ENCODE measurements around the gene ELL2. TPM values are rescaled to one million over a fixed set of nuclear protein-coding genes. Genes with fewer than 3 reads are reported as not detected.
"Not testable (repeated sequence)": the region's sequence is repeated elsewhere in the genome, so short reads cannot be mapped to it uniquely, and the experiment has no call there.

Gene ELL2
- total RNA-seq, 2 donors from 2014 or later = 26.9 to 38.2 TPM

DNA sequence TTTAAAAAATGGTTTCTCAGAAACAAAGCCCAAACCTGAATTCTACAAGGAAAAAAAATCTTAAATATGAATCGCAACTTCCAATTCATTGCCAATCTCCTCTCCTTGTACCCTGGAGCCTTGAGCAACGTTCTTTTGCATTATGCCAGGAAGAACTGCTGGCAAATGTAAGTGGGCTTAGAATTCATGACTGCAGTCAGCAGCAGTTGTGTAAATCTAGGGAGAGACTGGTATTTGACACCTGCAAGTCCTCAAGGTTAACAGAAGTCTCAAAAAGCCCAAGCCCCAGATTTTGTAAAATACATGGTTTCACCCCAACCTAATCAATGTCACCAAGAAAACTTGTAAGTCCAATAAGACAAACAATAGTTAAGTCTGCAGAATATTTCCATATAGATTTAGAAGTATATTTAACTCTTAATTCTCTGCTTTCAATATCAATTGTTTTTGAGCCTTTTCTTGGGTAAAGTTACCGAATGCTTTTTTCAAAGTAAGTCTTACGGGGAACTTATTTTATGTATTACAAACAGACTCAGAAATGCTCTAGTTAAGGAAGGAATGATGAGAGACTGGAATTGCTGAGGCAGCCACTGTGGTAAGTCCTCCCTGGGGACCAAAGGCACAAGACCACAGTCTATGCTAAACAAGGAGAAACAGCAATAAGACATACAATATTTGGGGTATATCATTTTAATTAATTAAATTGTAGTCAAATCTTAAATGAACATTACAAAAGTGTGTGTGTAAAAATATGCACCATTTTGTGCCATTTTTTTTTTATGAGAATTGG lies 31.3 kb downstream of the ELL2 start:
- intact Hi-C loops (cut with DNase I) = no loop called here
- no peaks in the 10 kb centered on the region for H3K9me3 ChIP-seq
- no peak for DNase-seq

DNA sequence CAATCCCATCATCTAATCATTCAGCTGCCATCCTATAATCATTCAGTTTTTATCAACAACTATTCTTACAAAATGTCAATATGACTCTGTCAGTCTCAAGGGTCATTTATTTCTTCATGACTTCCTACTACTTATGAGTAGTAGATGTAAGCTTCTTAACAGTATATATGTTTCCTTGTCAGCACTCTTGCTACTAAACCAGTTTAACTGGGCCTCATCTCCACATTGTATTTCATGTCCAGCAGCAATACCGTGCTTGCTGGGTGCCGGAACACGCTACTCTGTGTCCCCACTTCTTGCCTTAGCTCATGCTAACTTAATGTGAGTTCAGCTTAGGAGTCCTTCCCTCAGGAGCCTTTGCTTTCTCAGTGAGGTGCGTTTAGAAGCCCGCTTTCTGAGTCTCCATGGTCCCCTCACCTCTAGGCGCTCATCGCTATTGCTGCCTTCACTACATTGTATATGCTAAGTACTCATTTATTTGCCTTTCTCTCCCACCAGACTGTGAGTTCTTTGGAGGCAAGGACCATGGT lies 32.9 kb downstream of the ELL2 start:
- no peak overlapping the region for H3K9ac ChIP-seq (ENCODE audit: low read depth in 2 of 2, low read length in 2 of 2)
- intact Hi-C loops (cut with DNase I) = no loop called here
- TF ChIP-seq, protein P1, sequence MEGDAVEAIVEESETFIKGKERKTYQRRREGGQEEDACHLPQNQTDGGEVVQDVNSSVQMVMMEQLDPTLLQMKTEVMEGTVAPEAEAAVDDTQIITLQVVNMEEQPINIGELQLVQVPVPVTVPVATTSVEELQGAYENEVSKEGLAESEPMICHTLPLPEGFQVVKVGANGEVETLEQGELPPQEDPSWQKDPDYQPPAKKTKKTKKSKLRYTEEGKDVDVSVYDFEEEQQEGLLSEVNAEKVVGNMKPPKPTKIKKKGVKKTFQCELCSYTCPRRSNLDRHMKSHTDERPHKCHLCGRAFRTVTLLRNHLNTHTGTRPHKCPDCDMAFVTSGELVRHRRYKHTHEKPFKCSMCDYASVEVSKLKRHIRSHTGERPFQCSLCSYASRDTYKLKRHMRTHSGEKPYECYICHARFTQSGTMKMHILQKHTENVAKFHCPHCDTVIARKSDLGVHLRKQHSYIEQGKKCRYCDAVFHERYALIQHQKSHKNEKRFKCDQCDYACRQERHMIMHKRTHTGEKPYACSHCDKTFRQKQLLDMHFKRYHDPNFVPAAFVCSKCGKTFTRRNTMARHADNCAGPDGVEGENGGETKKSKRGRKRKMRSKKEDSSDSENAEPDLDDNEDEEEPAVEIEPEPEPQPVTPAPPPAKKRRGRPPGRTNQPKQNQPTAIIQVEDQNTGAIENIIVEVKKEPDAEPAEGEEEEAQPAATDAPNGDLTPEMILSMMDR (IDR thresholded peaks at IDR 0.05) = no peak
- H3K9me3 ChIP-seq = no peaks in the 10 kb centered on the region
- H3K27me3 ChIP-seq = no peaks in the 10 kb centered on the region
- H3K36me3 ChIP-seq = no peaks in the 10 kb centered on the region
- no peak for DNase-seq
- no peaks in the 10 kb centered on the region for H3K4me1 ChIP-seq
- no peak overlapping the region for H3K4me3 ChIP-seq
- H3K27ac ChIP-seq = no peak overlapping the region

More for the DNA sequence above, 31.3 kb downstream of the ELL2 start:
- Histone ChIP-seq H3K36me3 (no peaks in the 10 kb centered on the region), H3K27me3 (no peaks in the 10 kb centered on the region), H3K4me3 (no peak overlapping the region), H3K27ac (no peak overlapping the region), H3K9ac (ENCODE audit: low read depth in 2 of 2, low read length in 2 of 2) (no peak overlapping the region), H3K4me1 (no peaks in the 10 kb centered on the region)
- TF ChIP-seq, protein P1 (IDR thresholded peaks at IDR 0.05) = no peak

DNA sequence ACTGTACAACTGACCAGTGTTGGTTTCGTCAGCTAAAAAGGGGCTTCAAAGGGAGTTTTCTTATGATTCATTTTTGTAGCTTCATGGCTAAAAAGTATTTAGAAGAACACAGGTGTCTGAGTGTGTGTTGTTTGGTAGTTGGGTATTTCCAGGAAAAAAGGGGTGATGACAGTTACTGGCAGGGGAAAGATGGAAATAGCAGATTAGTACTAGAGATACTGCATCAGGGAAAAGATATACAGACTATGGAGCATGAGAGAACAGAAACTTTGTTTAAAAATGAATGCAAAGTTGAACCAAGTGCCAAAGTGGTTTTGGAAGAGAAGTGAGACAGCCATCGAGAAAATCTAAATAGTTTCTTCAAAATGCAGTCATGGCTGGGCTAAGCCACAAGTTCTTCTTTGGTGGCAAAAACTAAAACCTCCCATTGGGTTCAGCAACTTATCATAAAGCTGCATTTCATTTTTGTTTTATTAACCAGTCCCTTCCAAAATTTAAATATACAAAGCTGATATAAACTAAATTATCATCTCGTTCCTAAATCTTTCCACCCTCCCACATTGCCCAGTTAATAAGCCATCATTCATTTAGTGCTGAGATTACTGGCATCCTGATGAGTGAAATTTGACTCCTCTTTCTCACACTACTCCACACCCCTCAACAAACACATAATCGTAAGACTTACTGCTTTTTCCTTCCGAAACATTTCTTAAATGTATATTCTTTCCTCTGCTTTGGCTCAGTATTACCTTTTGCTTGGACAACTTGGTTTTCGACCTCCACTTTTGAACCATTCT lies 33.5 kb downstream of the ELL2 start:
- Histone ChIP-seq H3K36me3 (no peaks in the 10 kb centered on the region), H3K9me3 (no peaks in the 10 kb centered on the region), H3K27ac (no peak overlapping the region), H3K9ac (ENCODE audit: low read depth in 2 of 2, low read length in 2 of 2) (no peak overlapping the region), H3K27me3 (no peaks in the 10 kb centered on the region), H3K4me3 (no peak overlapping the region), H3K4me1 (no peaks in the 10 kb centered on the region)
- intact Hi-C loops (cut with DNase I) = no loop called here
- TF ChIP-seq, protein P1 (IDR thresholded peaks at IDR 0.05) = no peak
- no peak for DNase-seq

DNA sequence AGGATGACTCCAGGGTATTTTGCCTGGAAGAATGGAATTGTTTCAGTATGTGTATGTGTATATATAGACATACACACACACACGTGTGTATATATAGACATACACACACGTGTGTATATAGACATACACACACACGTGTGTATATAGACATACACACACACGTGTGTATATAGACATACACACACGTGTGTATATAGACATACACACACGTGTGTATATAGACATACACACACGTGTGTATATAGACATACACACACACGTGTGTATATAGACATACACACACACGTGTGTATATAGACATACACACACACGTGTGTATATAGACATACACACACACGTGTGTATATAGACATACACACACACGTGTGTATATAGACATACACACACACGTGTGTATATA lies 34.4 kb downstream of the ELL2 start:
- H3K4me1 ChIP-seq; intact Hi-C loops (cut with DNase I); H3K27me3 ChIP-seq; H3K4me3 ChIP-seq; H3K36me3 ChIP-seq; H3K27ac ChIP-seq; H3K9me3 ChIP-seq; DNase-seq; H3K9ac ChIP-seq (ENCODE audit: low read depth in 2 of 2, low read length in 2 of 2): not testable (repeated sequence)

DNA sequence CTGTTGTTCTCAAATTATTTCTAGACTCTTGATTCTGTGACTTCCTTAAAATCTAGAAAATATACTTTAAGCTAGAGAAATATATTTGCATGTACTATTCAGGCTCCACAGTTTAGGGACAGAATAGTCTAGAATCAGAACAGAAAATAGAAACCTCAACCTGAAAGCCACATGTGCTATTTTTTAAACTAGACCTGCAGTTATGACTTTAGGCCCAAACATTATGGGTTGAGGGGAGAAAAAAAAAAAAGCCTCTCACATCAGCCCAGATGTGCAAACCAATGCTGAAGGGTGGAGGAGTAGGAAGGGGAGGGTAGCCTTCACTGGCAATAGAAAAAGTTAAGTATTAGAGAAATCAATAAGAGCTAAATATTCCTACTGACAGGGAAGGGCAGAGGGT lies 35.7 kb downstream of the ELL2 start:
- Histone ChIP-seq H3K36me3 (no peaks in the 10 kb centered on the region), H3K27me3 (no peaks in the 10 kb centered on the region), H3K4me3 (no peak overlapping the region), H3K4me1 (no peaks in the 10 kb centered on the region), H3K9ac (ENCODE audit: low read depth in 2 of 2, low read length in 2 of 2) (no peak overlapping the region), H3K27ac (no peak overlapping the region), H3K9me3 (no peaks in the 10 kb centered on the region)
- DNase-seq = no peak
- TF ChIP-seq, protein P1 (IDR thresholded peaks at IDR 0.05) = no peak
- intact Hi-C loops (cut with DNase I) = no loop called here
